ENCODE measurements around the gene FBXL16.

Gene FBXL16

DNA sequence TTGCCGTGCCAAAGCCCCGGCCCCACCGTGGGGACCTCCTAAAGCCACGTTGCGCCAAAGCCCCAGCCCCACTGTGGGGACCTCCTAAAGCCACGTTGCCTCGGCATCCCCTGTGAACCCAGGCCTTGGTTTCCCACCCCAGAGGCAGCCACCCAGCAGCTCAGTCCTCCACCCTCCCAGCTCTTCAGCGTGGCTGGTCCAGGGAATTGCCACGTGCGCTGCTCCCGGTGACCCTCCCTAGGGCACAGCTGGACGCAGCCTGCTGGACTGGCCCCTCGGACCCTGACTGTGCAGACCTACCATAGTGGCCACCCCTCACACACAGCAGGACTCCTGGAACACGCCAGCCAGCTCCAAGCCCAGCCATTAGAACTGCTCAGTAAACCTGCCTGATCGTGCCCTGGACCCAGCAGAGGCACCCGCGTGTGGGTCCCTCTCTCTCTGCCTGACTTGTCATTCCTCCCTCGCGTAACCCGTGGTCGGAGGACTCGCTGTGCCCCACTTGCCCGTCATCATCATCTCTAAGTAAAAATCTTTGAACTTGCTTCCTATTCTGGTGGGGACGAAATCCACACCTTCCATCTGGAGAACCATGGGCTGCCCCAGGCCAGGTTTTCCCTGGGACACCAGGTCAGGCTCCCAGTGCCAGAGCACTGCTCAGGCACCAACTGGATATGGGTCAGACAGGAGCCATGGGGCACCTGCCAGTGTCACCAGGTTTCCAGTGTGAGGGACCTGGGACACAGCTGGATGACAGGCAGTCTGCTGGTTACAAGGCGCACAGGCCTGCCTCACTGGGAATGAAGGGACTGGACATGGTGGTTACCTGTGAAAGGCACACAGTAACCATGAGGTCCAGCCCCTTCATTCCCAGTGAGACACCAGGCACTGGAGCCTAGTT is 29.6 kb upstream of the FBXL16 start:
- peak; percentile 61 for DNase-seq

DNA sequence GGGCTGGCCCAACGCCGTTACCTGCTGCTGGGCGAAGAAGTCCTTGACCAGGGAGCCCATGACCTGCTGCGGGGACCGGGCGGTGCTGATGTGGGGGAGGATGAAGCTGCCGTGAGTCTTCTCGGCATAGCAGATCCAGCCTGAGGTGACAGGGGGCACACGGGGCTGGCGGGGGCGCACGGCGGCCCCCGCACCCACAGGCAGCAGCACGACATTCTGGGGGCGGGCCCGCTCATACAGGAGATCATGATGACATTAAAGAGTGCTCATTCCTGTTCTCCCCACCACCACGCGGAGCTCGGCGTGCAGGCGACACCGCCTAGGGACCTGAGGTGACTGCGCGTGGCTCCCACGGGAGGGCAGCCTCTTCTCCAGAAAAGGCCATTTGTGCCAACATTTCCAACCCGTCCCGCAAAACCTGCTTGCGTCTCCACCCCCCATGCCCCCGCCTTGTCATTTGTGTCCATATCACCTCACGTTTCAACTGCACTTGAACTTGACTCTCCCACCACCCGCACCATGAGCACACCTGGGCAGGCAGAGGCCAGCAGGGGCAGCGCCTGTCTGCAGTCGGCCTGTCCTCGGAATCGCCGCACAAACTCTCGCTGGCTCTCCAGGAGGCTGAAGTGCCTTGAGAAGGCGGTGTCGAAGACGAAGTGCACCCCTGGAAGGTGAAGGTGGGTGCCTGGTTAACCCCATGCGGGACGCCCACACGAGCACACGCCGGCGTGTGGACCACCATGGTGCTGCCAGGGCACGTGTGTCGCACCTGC is 28.8 kb upstream of the FBXL16 start:
- no peak for DNase-seq

DNA sequence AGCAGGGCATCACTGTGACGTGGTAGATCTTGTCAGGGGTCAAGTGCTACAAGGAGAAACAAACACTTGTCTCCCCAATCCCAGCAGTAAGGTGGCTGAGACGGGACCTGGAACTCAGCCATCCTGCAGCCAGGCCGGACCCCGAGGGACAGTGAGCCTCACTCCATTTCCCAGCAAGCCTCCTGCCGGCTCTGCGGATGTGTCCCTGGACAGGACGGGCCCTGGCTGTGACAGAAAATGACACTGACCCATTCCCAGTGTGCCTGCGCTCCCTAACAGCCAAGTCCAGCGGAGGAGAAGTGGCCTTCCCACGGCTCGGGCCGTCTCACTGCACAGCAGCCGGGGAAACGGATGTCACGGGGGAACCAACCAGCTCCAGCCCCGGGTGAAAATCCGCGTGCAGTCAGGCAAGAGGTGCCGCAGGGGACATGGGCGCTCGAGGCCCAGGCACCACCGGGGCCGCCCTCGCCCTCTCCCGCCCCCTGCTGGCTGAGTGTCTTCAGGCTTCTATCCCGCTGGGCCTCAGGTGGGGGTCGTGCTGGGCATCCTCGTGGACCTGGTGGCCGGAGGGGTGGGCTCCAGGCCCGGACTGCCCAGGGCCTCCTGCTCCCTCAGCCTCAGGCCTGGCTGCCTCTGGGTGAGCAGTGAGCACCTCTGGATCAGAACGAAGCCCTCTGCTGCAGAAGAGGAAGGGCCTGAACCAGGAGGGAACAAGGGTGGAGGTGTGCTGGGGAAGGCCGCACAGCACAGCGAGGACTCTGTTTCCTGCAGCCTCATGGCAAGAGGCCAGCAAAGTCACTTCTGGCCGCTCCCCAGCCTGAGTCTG is 28.0 kb upstream of the FBXL16 start:
- peak; percentile 78 for DNase-seq

DNA sequence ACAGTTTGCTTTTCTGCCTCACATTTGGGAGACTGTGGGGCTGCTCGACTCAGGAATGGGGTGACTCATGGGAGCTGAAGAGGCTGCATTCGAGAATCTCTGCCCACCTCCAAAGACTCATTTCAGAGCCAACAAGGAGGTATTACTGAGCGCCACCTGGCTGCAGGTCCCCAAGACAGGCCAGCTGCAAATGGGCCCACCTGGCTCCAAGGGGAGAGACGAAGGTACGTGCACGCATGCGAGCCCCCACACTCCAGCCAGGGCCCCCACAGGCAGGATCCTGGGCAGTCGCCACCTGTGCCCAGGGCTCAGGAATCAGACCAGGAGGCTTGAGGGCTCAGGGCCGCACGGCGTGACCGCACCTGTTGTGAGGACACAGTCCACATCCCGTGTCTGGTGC is 27.3 kb upstream of the FBXL16 start:
- no peak for DNase-seq

DNA sequence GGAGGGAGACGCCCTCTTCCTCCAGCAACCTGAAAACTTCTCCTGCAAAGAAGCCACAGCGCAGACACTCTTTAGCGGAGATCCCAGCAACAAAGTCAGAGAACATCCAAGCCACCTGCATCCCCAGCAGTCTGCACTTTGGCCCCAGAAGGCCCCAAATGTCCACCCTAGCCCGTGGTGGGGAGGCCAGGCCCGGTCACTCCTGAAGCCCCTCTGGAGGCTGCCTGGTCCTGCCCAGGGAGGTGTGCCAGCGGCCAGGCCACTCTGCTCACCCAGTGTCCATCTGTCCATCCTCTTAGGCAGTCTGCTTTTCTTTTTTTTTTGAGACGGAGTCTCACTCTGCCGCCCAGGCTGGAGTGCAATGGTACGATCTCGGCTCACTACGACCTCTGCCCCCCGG is 26.7 kb upstream of the FBXL16 start:
- no peak for DNase-seq

DNA sequence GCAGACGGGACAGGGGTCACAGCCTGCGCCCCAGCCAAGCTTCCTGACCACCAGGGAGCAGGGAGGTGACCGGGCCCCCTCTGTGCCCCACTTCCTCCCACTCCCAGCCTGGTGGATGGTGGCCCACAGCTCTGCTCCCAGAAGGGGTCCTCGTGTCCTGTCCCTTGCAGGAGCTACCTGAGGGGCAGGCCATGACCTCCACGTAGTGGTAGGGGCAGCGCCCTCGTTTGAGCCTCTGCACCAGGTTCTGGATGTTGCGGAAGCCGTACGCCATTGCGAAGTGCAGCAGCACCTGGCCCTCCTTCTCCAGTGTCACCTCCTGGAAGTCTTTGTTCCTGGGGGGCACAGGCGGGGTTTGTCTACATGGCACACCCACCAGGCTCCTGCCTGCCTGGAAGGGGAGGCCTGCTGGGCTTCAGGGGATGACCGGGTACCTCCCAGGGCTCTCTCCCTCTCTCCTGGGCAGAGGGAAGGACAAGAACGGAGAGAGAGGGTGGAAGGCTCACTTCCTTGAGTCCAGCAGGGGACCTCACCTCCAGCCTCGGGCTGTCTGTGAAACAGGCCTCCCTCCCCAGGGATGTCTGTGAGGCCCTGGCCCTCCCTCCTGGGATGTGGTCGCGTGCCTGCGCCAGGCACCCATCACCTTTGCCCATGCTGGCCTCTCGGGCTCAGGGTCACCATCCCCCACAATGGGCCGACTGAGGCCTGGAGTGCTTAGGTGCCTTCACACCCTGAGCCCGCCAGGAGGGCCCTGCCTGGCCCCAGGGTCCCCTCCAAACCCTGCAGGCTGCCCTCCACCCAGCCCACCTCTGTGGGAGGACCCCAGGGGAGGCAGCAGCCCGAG is 25.3 kb upstream of the FBXL16 start:
- no peak for DNase-seq

DNA sequence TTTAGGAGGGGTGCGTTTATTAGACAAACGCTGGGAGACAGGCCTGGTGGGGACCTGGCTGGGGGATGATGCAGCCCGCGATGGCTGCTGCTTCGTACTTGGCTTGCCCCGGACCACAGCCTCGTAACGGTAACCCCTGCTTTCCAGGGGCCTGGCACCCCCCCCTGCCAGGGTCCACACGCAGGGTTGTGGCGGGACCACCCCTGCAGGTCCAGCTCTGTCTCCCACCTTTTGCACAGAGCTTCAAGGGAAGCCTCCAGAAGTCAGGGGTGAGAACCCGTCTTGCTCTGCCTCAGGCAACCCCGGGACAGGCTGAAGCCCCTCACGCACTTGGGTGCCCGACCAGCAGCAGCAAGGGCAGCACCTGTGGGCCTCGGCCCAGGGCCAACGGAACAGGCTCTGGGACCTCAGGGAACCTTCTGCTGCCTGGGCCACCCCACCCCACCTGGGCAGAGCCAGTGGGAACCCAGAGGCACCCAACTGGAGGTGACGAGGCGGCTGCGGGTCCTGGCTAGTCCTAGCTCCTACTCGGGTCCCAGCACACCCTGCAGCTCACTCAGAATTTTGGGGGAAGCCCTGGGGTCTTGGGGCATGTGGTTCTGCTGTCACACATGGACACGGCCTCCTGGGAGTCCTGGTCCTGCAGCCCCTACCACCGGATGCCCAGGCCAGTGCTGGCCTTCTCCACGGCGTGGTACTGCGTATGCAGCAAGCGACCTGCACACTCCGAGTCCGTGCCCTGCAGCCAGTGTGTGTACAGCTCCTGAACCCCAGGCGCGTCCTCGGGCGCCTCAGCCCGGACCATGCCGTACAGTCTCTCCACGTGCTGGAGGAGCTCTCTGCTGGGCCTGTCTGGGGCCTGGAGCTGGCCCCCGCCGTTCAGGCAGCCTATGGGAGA is 24.4 kb upstream of the FBXL16 start:
- no peak for DNase-seq

DNA sequence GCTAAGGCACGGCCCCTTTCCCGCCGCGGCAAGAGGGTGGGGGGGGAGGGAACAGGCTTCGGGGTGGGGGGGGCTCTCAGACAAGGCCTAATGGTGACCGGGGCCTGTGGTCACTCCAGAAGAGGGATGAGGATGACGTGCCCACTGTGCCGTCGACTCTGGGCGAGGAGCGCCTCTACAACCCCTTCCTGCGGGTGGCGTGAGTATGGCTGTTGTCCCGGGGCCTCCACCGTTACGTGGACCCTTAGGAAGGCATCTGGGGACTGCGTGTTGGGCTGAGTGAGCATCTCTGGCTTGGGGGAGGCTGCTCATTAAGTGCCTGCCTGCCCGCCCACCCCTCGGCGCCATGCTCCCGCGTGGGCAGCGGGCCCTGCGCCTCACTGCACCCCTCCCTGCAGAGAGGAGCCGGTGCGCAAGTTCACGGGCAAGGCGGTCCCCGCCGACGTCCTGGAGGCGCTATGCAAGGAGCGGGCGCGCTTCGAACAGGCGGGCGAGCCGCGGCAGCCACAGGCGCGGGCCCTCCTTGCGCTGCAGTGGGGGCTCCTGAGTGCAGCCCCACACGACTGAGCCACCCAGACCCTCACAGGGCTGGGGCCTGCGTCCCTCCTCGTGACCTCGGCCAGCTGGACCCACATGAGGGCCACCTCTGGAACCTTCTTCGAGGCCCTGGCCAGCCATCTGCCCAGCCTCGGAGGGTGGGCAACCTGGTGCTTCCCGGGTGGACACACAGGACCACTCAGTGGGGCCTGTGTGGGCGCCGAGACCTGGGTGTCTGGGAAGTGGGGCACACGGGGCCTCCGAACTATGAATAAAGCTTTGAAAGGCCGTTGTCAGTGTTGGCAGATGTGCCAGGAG is 23.5 kb upstream of the FBXL16 start:
- DNase-seq: peak; percentile 60

DNA sequence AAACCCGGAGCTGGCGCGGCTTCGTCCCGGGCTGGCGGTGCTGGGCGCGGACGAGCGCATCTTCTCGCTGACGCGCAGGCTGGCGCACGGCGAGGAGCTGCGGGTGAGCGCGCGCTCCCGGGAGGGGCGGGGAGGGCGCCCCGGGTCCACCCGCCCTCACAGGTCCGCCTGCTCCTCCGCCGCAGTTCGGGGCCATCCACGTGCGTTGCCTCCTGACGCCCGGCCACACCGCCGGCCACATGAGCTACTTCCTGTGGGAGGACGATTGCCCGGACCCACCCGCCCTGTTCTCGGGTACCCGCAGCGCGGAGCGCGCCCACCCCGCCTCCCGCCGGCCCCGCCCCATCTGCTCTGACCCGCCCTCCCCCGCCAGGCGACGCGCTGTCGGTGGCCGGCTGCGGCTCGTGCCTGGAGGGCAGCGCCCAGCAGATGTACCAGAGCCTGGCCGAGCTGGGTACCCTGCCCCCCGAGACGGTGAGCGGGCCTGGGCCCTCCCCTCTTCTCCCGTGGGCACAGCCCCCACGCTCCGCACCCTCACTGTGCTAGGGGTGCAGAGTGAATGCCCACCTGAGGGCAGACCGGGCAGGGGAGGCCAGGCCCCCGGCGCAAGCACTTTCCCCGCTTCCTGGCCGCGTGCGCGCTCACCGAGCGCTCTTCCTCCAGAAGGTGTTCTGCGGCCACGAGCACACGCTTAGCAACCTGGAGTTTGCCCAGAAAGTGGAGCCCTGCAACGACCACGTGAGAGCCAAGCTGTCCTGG is 22.7 kb upstream of the FBXL16 start:
- DNase-seq: peak; percentile 85

DNA sequence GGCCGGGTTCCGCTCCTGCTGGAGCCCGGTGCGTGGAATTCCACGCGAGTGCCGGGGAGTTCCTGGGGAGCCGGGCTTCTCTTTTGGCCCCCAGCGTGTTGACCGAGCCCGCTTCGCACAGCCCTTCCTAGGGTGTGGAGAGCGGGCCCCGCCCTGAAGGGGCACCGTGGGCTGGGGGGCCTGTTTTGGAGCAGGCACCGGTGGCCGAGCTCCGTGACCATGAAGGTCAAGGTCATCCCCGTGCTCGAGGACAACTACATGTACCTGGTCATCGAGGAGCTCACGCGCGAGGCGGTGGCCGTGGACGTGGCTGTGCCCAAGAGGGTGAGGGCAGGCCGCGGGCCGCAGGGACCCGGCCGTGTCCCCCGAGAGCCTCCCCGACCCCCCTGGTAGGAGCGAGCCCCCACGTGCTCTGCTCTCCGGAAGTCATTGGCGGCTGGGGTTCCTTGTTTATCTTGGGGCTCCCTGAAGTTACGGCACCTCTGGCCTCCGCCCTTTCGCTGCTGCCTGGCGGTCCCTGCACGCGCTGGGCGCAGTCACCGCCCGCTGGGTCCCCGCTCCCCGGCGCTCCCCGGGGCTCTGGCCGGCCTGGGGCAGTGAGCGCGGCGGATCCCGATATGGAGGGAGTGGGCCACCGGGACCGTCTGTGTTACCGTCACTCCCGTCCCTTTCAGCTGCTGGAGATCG is 21.8 kb upstream of the FBXL16 start:
- DNase-seq: no peak

DNA sequence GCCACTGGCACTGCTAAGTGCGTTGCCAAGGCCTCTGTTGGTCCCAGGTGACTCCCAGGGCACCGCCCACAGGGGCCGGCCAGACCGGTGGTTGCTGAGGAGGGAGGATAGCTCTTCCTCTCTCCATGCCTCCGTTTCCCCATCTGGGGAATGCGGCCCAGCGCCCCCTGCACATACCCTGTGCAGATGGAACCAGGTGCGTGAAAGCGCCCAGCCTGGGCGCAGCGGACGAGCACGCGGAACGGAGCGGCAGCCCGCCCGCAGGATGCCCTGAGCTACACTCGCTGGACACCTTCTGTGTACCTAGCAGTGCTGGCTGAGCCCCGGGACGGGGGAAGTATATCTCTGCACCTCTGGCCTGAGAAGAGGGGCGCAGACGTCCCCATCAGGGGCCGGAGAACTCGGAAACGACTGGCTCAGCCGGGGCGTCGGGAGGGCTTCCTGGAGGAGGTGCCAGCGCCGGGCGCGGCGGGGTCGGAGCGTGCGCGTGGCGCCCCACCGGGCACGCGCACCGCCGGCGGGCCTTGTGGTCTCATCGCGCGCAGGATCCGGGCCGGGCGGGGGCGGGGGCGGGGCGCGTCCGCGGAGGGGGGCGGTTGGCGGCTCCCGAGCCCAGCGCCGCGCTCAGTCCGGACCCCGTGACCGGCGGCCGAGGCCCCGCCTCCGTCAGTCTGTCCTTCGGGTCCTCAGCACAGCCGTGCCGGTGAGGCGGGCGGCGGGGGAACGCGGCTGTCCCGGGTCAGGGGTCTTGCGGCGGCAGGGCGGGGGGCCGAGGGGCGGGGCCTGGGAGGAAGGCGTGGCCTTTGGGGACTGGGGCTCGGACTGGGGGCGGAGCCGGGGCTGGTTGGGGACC is 21.1 kb upstream of the FBXL16 start, which contains the start of the genes CCDC78 and HAGHL:
TSS of gene CCDC78 (minus strand) at position 6 of the 853 bp plus-strand sequence. CDS start 76 bp downstream, outside the sequence.
TSS of gene HAGHL (plus strand) at position 669 of the 853 bp plus-strand sequence. CDS start 404 bp downstream, outside the sequence.
- DNase-seq: peak; percentile 88

DNA sequence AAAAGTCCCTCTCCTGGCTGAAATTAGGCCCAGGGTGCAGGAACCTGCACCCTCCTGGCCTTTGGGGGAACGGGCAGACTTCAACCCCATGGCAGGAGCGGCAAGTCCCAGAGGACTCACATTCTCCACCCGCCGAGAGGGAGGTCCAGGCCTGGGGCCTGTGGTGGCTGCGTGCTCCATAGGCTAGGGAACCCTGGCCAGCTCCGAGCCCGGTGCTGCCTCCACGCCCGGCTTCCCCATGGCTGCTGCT is 20.5 kb upstream of the FBXL16 start:
- no peak for DNase-seq

DNA sequence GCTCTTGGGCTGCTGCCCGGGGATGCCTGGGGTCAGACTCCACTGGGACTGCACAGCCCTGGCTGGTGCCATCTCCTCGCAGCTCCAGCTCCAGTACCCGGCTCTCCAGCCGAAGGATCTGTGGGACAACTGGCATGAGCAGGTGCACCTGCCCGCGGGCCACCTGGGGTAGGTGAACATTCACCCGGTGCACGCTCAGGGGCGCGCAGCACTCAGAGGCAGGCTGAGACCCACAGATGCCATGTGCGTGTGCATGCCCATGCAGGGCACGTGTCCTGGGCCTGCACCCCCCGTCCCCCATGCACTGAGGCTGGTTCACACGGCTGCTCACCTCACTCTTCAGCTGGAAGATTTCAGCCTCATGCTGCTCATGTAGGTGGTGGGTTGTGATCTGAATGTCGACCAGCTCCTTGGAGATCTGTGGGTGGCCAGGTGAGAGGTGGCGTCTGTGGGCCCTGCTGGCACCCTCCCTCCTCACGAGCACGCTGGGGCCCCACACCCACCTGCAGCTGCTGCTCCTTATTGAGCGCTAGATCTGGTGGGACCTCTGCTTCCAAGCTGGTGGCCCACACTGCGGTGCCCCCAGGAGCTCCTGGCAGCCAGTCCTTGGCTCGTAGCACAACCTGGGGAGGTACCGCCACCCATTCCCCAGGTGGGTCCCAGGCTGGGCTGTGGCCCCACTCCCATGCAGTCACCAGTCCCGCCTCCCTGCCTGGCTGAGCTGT is 20.0 kb upstream of the FBXL16 start:
- no peak for DNase-seq

DNA sequence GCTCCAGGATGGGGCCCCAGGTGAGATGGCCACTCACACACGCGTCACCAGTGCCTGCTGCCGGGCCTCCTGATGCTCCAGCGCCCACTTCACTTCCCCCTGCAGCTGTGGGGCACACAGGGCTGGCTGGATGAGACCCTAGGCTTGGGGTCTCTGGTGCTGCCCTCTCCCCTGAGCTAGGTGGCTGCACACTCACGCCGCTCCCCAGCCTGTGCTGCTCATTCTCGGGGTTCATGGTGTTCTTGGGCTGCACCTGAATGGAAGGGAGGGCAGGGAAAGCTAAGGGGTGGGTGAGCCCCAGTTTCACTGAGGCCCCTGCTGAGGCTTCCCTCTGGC is 19.4 kb upstream of the FBXL16 start:
- DNase-seq: no peak

DNA sequence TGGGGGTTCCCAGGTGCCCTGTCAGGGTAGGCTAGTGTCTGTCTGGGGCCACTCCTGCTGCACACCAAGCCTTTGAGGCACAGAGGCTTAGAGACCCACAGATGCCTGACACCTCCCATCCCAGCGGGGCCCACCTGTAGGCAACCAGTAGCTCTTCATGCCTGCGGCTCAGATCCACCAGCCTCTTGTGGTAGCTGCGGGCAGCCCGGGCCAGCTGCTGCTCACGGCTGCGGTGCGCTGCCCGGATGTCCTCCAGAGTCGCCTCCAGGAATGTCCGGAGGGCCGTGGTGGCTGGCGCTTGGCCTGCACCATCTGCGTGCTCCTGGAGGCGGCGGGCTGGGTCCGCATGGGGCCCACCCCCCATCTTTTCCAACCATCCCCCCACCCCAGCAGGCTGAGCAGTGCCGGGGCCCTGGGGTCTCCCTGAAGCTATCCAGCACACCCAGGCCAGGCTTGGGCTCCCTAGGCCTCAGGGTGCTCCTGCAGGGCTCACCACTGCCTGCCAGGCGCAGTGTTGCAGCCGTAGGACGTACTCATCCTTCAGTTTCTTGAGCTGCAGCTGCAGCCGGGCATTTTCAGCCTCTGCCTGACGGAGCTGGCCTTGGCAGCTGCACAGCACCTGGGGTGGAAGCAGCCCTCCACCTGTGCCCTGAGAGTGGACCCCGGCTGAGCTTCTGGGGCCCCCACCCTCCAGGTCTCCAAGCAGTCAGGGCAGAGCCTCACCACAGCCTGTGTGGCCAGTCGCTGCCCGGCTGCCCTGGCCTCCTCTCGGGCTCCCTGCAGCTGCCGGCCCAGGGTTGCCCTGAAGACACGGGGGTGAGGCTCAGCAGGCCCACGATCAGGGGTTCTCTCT is 18.8 kb upstream of the FBXL16 start:
- DNase-seq: no peak

DNA sequence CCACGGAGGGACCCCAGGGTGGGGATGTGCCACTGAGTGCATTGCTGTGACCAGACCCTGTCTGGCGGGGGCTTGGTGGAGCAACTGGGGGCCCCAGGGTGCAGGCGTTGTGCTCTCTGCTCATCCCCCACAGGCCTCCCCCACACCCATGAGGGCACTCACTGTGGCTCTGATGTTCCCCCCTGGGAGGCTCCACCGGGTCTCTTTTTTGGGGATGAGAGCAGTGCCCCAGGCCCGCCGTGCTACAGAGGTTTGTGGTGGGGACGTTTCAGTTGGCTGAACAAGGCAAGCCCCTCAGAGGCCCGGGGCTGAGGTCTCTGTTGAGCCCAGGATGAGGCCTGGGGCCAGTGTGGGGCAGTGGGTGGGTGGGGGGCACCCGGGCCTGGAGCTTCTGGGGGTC is 18.1 kb upstream of the FBXL16 start:
- no peak for DNase-seq
